ENCODE data around the gene CEP89.

The CEP89 gene

GRCh38 chr19:32914879-32915660 is 56.7 kb downstream of the CEP89 start:
- H3K4me3 ChIP-seq (ENCODE audit: low read depth, low read length) = no peak overlapping the region
- TF ChIP-seq CTCF (IDR thresholded peaks at IDR 0.05; ENCODE audit: low read depth, low read length) = no peak

GRCh38 chr19:32911467-32911866 is 60.3 kb downstream of the CEP89 start:
- TF ChIP-seq CTCF (IDR thresholded peaks at IDR 0.05; ENCODE audit: low read depth, low read length) = no peak
- no peak overlapping the region for H3K4me3 ChIP-seq (ENCODE audit: low read depth, low read length)

- no peak for TF ChIP-seq CTCF (IDR thresholded peaks at IDR 0.05; ENCODE audit: low read depth, low read length)
- no peak overlapping the region for H3K4me3 ChIP-seq (ENCODE audit: low read depth, low read length)
These were observed 60.9 kb downstream of the CEP89 start for GRCh38 chr19:32910874-32911273.

- H3K4me3 ChIP-seq (ENCODE audit: low read depth, low read length) = no peak overlapping the region
- TF ChIP-seq CTCF (IDR thresholded peaks at IDR 0.05; ENCODE audit: low read depth, low read length) = no peak
These were observed 61.7 kb downstream of the CEP89 start for GRCh38 chr19:32910094-32910493.

- no peak for TF ChIP-seq CTCF (IDR thresholded peaks at IDR 0.05; ENCODE audit: low read depth, low read length)
- no peak overlapping the region for H3K4me3 ChIP-seq (ENCODE audit: low read depth, low read length)
These were observed 62.5 kb downstream of the CEP89 start for GRCh38 chr19:32909257-32909656.

GRCh38 chr19:32908641-32909190 is 63.0 kb downstream of the CEP89 start:
- H3K4me3 ChIP-seq (ENCODE audit: low read depth, low read length) = no peak overlapping the region
- no peak for TF ChIP-seq CTCF (IDR thresholded peaks at IDR 0.05; ENCODE audit: low read depth, low read length)

- TF ChIP-seq CTCF (IDR thresholded peaks at IDR 0.05; ENCODE audit: low read depth, low read length) = no peak
- no peak overlapping the region for H3K4me3 ChIP-seq (ENCODE audit: low read depth, low read length)
These were observed 69.3 kb downstream of the CEP89 start for GRCh38 chr19:32902448-32902847.
